GM18507 (cell line): ENCODE measurements around the gene THPO.

Experiments used
- DNase-seq: peaks from one replicate; pipeline ENCODE4 v3.0.0; 2011; ENCODE audit warnings: low read depth; ENCODE audit not compliant: insufficient read length; ENCODE audit errors: extremely low spot score
- FAIRE-seq: peaks from 2 replicates; lab custom pipeline; 2011; peaks lifted over from hg19 to GRCh38; lab: Jason Lieb, UNC

THPO gene

DNA sequence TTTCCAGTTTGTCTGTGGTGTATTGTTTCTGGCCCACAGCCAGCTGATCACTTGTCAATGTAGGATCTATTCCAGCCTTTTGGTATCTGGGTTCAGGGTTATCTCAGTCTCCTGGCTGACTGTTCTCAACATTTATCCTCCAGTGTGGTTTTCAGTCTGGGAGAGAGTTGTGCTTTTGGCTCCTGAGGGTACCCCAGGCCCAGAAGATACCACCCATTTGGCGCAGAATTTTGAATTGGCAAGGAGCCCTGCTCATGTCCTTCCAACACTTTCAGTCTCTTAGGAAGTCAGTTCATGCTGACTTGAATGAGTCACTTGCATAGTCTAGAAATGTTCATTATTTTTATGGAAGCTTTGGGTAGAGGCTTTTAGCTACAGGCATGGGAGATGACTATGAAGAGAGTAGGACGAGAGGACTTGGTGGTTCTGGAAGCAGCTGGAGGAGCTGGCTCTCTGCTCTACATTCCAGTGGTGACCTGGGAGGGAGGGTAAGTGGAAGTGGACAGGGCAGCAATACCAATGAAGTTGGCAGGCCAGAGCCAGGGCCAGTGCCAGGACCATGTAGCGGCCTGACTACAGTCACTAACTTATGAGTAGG, 9.3 kb downstream of the THPO start:
- no peak for FAIRE-seq
- DNase-seq = no peak

DNA sequence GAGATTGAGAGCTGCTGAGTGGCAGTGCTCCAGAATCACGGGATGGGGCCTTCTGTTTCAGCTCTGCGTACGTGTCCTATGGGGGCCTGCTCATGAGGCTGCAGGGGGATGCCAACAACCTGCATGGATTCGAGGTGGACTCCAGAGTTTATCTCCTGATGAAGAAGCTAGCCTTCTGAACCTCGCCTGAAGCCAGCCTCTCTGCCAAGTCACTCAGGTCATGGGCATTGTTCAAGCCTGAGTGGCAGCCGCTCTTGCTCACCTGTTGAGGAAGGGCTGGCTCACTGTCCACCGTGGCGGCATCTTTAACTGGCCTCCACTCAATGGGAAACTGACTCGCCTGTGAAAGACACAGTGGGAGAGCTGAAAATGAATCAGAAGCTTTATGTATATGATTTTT, 9.9 kb downstream of the THPO start:
- FAIRE-seq = no peak
- no peak for DNase-seq

DNA sequence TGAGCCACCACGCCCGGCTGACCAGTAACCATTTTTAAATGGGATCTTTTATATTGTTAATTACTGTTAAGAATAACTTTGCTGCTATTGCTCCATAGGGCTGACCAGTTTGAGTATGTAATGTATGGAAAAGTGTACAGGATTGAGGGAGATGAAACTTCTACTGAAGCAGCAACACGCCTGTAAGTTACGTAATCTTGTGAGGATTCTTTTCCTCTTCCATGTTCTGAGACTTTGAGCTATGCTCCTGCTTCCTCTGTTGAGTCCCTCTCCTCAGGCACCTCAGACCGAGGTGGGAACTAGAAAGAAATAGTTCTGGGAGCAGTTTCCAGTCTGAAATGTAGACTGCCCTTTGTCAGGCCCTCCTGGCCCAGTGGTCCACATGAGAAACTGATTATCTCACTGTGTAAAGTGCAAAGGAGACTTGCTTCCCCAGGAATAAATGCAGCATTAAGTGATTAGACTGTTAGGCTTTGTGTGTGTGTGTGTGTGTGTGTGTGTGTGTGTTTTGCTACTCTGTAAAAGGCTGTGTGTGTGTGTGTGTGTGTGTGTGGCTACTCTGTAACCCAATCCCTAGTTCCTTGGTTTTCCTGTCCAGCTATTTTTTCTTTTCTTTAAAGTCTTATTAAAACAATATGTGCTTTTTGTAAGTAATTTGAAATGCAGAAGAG, 11.3 kb downstream of the THPO start:
- FAIRE-seq = no peak
- no peak for DNase-seq

DNA sequence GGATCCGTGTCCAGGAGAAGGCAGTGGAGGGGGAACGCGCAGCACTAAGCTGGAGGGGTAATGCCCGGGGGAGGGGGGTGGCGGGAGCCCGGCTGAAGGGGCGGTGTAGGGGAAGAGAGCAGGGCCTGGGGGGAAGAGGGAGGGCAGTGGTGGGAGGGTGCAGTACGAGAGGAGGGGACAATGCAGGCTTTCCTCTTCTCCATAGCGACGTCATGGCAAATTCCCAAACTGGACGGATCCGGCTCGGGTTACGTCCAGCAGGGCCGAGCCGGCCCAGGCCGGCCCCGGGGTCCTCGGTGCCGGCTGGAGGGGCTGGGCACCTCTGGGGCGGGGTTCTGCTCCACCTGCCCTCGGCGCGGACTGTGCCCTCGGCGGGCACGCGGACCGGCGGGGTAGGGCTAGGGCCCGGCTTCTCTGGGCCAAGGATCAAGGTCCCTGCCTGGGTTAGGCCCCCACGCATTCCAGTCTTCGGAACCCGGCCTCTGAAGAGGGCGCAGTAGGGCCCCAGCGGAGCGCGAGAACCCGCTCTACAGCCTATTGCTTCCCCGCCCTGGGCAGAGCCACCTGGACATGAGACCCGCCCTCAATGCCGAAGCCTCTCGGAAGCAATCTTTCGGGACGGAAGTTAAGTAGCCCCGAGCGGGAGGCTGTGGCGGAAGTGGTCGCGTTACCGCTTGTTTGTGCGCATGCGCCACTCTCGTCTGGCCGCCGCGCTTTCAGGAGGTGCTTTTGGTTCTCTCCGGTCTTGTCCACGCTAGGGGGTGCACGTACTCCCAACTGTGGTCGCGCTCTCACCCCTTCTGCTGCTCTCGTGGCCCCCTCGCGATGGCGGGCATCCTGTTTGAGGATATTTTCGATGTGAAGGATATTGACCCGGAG, 15.1 kb downstream of the THPO start:
- DNase-seq = peak; percentile 96
- peak; percentile 99 for FAIRE-seq

DNA sequence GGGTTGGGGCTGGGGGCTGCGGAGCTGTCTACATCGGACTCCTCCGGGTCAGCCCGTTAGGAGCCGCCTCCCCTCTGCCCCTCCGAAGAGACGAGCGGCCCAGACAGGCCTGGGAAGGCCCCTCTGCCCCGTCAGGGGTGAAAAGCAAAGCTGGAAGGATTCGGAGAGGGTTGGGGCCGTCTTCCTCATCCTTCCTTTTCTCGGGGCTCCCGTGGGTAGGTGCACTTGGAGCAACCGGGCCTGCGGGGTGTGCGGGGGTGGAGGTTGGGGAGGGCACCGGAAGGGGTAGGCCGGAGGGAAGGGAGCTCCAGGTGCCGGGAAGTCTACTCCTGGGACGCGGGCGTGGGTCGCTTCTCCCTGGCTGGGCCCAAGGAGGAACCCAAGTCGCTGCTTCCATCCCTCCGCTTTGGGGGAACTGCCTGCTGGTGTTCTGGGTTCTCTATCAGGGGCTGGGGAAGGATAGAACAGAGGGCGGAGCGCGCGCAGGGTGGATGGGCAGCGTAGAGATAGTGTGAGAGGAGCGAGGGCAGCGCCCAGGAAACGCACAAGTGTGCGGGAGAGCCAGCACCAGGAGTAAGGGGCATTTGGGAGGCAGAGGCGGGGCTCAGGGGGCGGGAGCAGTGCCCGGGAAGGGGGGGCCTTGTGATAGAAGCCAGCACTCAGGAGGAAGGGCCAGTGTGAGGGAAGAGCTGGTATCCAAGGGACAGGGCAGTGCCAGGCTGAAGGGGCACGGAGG, 15.9 kb downstream of the THPO start:
- DNase-seq (peak; percentile 22), FAIRE-seq (no peak)

DNA sequence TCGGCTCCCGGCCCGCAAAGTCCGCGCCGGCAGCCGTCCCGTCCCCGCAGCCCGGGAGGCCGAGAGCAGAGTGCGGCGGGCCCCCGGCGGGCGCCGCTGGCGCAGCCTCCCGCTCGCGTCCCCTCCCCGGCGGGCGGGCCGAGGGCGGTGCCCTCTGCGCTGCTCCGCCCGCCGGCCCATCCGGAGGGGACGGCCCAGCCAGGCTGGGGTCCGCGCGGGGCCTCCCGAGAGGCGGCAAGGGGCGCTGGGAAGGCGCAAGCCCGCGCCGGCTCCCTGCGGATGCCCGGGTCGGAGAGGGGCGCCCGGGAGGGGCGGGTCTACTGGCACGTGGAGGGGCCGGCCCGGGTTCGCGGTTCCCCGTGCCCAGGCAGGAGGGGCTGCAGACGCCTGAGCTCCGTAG, 16.5 kb downstream of the THPO start, which contains the start of the genes CLCN2 and POLR2H:
TSS of gene CLCN2 (minus strand) at position 74 of the 400 bp plus-strand sequence. CDS start 126 bp downstream, outside the sequence.
TSS of gene POLR2H (plus strand) at position 179 of the 400 bp plus-strand sequence. CDS start 1,783 bp downstream, outside the sequence.
- no peak for DNase-seq
- FAIRE-seq = no peak

DNA sequence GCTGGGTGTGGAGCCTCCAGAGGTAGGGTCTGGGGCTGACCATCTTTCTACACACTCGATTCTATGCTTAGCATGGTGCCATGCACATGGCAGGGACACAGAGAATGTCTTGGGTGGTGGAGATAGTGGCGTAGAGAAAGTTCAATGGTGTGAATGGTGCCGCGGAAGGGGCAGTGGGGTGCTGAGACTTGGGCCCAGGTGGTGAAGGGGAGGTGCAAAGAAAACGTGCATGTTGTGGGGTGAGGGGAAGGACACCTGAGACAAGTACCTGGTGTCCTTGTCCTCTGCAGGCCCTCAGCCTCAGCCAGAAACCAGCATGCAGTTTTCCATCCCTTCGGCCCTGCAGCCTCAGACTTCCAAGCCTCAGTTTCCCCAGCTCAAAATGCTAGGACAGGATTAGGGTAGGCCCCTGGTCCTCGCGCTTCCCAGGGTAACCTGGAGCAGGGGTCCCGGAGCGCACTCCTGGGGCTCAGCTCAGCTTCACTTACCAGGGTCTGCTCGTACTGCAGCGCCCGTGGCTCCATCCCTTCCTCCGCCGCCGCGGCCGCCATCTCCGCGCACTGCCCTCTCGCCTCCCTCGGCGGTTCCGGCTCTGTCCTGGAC, 17.0 kb downstream of the THPO start:
- DNase-seq (no peak), FAIRE-seq (no peak)

DNA sequence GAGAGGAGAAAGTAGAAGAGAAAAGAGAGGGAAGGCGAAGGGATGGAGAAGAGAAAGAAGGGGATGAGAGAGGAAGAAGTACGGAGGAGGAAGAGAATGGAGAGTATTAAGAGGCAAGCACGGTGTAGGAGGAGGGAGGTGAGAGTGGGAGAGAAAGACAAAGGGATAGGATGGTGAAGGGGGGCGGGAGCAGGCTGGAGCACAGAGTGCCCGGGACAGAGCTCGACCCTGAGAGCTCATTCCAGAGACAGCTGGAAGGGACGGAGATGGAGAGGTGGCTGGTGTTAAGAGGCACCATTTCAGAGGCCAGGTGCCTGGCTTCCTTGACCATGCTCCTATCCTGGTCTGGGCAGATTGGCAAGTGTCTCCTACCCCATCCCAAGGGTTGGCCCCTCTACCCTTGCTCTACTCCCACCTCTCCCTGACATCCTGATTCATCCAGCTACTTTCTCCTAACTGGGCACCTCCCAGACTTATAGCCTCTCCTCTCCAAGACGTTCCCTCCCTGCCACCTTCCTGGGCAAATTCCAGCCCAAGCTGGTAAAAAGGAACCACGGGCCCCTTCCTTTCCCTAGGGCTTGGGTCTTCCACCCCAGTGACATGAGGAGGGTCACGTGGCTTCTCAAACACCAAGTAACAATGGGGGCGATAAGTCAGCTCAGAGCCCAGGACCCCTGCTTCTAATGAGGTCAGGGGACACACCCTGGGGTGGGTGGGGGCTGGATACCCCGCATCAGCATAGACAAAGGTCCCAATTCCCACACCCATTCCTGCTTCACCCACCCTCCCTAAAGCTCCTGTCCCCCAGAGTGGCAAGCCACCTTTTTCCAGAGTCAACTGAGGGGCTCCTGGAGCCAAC, 17.7 kb downstream of the THPO start:
- no peak for FAIRE-seq

DNA sequence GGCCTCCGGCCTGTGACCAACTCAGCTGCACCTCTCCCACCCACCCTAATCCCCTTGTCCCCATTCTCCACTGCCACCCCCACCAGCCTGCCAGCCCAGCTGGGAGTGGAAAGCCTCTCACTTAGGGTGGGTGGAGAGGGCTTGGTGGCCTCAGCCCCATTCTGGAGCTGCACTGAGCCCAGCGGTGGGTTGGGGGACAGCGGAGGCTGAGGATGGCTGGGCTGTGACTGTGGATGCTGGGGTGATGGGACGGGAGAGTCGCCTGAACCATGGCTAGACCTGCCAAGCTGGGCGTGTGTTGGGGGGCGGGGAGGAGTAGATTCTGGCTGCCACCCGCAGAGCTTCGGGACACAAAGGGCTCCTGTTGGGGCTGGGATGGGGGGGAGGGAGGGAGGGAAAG, 18.4 kb downstream of the THPO start:
- FAIRE-seq (no peak), DNase-seq (no peak)

More for the DNA sequence above, 17.7 kb downstream of the THPO start:
- DNase-seq = no peak

DNA sequence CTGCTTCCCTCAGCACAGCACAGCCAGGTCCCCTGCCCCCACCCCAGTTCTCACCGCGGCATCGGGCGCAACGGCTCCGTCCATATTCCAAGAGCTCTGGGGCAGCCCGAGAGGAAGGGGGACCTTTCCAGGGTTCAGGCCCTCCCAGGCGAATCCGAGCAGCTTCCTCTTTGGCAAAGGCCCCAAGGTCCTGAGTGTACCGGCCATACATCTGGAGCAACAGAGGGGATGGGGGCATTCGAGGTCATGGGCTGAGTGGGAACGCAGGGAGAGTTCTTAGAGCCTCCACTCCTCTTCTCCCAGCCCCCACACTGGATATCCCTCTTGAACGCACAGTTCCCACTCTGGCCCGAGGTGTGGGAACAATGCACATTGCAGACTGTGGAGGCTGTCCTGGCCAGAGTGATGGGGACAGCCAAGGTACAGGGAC, 19.1 kb downstream of the THPO start:
- FAIRE-seq = no peak

DNA sequence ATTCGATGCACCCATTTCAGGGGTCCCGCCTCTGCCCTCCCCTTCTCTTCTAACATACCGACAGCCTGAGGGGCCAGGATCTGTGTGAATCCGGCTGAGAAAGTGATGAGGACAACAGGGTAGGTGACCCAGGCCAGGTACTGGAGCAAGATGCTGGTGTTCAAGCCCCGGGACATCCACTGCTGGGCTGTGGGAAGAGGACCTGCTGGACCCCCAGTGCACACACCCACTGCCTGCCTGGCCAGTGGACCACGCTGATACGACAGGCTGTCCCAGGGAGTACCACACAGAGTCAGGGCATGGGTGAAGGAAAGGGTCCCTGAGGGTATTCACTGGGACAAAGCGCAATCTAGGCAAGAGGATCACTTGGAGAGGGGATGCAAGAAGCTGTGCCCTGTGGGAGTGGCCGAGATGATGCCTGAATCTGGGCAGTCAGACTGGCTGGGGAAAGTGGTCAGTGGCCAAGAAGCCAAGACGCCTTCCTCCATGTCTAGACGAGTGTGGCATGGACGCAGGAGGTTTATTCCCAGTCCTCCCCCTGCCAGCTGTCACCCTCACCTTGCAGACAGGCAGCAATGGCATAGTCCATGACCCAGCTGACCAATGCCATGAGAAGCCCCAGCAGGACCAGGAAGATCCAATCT, 19.8 kb downstream of the THPO start:
- DNase-seq (no peak), FAIRE-seq (no peak)

More for the DNA sequence above, 19.1 kb downstream of the THPO start:
- DNase-seq = no peak

DNA sequence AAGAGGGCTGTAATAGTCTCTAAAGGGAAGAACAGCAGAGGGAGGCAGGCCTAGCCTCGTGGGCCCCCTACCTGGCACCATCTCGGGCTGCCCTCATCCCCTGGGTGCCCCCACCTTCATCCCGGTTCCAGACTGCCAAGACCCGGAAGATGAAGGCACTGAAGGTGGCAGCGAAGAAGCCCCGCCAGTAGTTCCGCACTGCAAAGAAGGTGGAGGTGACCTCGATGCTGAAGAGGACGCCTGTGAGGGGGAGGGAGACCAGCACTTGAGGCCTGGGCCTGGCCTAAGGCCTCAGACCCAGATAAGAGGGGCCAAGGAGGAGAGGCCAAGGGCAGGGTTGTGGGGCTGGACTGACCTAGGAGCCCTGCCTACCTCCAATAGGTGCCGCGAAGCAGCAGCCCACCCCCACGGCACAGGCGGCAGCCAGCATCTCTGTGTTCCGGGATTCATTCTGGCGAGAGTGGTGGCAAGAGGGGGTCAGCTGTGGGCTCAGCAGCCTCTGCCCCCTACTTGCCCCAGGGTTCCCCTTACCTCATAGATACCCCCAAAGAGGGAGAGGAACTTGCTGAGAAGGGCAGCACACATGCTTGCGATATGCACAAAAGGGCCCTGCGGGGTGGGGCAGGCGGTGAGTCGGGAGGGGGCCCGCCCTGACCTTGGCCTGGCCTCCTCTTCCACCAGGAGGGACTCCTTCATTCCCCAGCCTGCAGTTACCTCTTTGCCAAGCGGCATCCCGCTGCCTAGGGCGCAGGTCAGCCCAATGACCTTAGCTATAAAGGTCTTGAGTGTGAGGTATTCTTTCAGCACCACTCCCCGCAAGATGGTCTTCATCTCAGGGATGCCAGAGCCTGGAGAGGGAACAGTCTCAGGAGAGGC, 20.5 kb downstream of the THPO start:
- FAIRE-seq (no peak), DNase-seq (no peak)

DNA sequence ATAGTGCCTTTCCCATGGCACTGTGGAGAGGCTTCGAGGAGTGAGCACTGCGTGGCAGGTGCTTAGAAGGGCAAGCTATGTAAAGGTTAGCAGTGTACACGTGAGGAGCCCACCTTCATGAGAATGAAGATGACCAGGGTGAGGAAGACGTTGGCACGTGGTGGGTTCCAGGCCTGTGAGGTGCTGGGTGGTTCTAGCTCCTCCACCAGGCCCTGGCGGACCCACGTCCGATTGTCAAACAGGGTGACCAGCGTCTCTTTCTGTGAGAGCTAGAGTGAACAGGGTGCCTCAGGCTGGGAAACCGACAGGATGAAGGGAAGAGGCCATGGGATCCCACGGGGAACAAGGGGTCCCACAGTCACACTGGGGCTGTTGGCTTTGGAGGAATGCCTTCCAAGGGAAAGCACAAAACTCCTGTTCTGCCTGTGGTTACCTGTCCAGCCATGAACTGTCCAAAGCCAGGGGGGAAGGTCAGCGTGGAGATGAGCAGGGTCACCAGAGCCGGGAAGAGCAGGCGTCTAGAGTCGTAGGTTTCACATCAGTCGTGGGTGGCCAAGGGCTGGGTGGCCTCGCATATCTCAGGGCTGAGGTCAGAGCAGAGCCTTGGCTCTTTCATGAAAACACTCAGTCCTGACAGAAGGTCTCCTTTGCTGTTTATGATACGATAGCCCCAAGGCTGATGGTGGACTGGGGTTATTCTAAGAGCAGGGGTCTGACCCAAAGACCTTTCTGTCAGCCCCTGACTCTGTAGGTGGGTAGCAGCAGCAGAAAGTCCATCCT, 22.6 kb downstream of the THPO start:
- DNase-seq (no peak), FAIRE-seq (no peak)

DNA sequence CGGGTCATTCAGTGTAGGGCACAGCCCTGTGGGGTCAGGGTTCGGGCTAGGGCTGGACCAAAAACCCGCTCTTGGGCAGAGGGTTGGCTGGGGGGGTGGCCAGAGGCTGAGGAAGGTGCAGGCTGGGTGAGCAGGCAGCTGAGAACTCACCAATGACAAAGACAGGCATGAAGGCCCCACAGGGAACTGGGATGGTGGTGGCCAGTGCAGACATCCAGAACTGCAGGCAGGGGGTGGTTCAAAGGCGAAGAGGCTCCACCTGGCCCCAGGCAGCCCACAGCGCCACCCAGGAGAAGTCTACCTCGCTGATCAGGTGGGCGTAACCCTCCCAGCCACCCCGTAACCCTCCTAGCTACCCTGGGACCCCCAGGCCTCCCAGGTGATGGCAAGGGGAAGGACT, 23.3 kb downstream of the THPO start:
- FAIRE-seq = no peak
- no peak for DNase-seq

DNA sequence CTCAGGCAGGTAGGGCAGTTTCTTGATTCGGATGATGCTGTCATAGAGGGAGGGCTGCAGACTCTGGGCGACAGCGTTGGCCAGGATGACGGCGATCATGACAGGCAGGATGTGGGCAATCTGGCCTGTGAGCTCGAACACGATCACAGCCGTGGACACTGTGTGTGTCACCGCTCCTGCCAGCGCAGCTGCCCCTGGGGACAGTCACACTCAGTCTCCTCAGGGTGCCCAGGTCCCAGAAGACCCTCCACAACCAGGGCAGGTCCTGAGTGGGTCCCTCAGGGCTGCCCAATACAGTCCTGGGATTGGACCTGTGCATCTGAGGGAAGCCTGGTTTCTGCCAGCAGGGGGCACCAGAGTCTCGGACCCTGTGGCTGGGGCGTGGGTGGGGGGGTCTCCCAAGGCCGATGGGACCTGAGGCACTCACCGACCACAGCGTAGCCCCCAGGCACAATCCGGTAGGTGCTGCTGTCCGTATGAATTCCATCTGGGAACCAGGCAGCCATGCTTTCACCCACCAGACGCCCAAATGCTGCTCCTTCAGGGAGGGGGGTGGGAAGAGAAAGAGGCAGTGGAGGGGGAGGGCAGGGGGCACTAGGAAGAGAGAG, 23.8 kb downstream of the THPO start:
- FAIRE-seq = peak; percentile 36
- DNase-seq = peak; percentile 39

DNA sequence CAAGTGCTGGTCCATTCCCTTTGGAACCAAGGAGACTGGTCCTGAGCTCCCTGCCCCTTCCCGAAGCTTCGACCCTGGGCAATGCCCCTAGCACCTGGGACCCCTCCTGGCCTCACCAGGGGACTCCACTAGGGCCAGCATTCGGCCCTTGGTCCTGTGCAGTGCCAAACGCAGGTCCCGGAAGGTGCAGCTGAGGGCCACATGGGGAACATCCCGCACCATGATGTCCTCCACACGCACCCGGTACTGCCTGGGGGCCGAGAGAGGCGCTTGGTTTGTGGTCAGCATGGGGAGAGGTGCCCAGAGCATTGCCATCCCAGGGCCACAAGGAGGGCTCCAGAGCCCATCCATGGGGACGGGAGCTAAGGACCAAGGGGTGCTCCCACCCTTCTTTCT, 24.5 kb downstream of the THPO start:
- DNase-seq (no peak), FAIRE-seq (no peak)
